Mesendoderm (in vitro differentiated cells): Measurements from ENCODE around the gene SSBP2.

Experiments
- DNase-seq: peaks from one replicate; pipeline ENCODE4 v3.0.0; 2013
- H2AK5ac ChIP-seq: 2 replicates; pipeline ENCODE4 v1.6.1; 2013; ENCODE audit warnings: low read length, inconsistent platforms
- H2BK120ac ChIP-seq: 2 replicates; pipeline ENCODE4 v1.6.1; 2013; ENCODE audit warnings: low read depth, mild to moderate bottlenecking, low read length, moderate library complexity, mixed read lengths
- H2BK15ac ChIP-seq: replicated peaks from 2 replicates; pipeline ENCODE4 v1.6.1; 2013; ENCODE audit warnings: low read depth, mild to moderate bottlenecking, moderate library complexity
- H2BK5ac ChIP-seq: 2 replicates; pipeline ENCODE4 v1.6.1; 2013; ENCODE audit warnings: low read length, inconsistent platforms
- H3K18ac ChIP-seq: 2 replicates; pipeline ENCODE4 v1.6.1; 2013; ENCODE audit warnings: mild to moderate bottlenecking, low read length, mixed read lengths
- H3K23ac ChIP-seq: one replicate; pipeline ENCODE4 v1.6.1; 2013; ENCODE audit warnings: low read length
- H3K27ac ChIP-seq: 2 replicates; pipeline ENCODE4 v1.5.1; 2013; ENCODE audit warnings: low read depth, mild to moderate bottlenecking, inconsistent platforms, low read length, moderate library complexity
- H3K27me3 ChIP-seq: 2 replicates; pipeline ENCODE4 v1.6.1; 2013; ENCODE audit warnings: low read length, control low read depth, mild to moderate bottlenecking, inconsistent platforms; ENCODE audit not compliant: insufficient read depth, poor library complexity
- H3K36me3 ChIP-seq: 2 replicates; pipeline ENCODE4 v1.6.1; 2013; ENCODE audit warnings: low read length, inconsistent platforms; ENCODE audit not compliant: control insufficient read depth, insufficient read depth
- H3K4ac ChIP-seq: one replicate; pipeline ENCODE4 v1.6.1; 2013; ENCODE audit warnings: low read depth, mild to moderate bottlenecking, low read length, moderate library complexity
- H3K4me1 ChIP-seq: 2 replicates; pipeline ENCODE4 v1.6.1; 2013; ENCODE audit warnings: low read depth, low read length, inconsistent platforms; ENCODE audit not compliant: control insufficient read depth
- H3K4me2 ChIP-seq: 2 replicates; pipeline ENCODE4 v1.6.1; 2013; ENCODE audit warnings: low read length
- H3K4me3 ChIP-seq: 2 replicates; pipeline ENCODE4 v1.5.1; 2013; ENCODE audit warnings: mild to moderate bottlenecking, low read length
- H3K56ac ChIP-seq: one replicate; pipeline ENCODE4 v1.6.1; 2013; ENCODE audit warnings: low read length
- H3K79me1 ChIP-seq: 2 replicates; pipeline ENCODE4 v1.6.1; 2013; ENCODE audit warnings: low read length, inconsistent platforms
- H3K79me2 ChIP-seq: 2 replicates; pipeline ENCODE4 v1.6.1; 2013; ENCODE audit warnings: mild to moderate bottlenecking, low read length; ENCODE audit not compliant: control insufficient read depth, insufficient read depth
- H3K9ac ChIP-seq: 2 replicates; pipeline ENCODE4 v1.6.1; 2013; ENCODE audit warnings: low read length, inconsistent platforms
- H4K5ac ChIP-seq: one replicate; pipeline ENCODE4 v1.6.1; 2013; ENCODE audit warnings: low read length
- H4K8ac ChIP-seq: one replicate; pipeline ENCODE4 v1.6.1; 2013; ENCODE audit warnings: low read depth, mild to moderate bottlenecking, control low read depth, low read length, moderate library complexity
- WGBS: extraction: QIAGEN DNeasy Blood & Tissue Kit; methylation state at CpG from one replicate; pipeline ENCODE4 v1.1.7; 2013; ENCODE audit warnings: low lambda C conversion rate, missing lambda C conversion rate; ENCODE audit not compliant: insufficient coverage; ENCODE audit errors: extremely low coverage; 5-methylcytosine and 5-hydroxymethylcytosine counted together

SSBP2 gene

DNA sequence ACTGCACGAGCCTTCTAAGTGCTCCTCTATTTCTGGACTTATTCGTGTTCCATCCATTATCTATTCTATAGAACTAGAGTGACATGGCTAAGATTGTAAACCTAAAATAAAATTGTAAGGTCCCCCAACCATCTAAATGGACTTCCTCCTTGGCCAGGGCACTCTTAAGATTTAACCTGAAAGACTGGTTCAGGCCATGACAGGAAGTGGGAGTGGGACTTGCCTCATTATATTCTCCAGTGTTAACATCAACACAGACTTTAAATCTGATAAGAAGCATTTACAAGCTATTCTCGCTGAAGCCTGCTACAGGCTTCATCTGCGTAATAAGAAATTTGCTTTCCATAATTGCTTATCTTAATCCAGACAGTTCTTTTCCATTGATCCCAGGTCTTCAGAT is 117.0 kb downstream of the SSBP2 start:
- Histone ChIP-seq H4K8ac (no peak overlapping the region), H4K5ac (no peak overlapping the region), H3K4me1 (peaks cover 6% of the 10 kb centered on the region), H2BK15ac (no peak overlapping the region), H2BK5ac (no peak overlapping the region), H3K23ac (no peak overlapping the region), H2AK5ac (no peak overlapping the region), H3K27ac (no peak overlapping the region), H2BK120ac (no peak overlapping the region), H3K79me1 (no peaks in the 10 kb centered on the region), H3K18ac (no peak overlapping the region), H3K4ac (no peak overlapping the region), H3K56ac (no peak overlapping the region), H3K4me3 (no peak overlapping the region), H3K4me2 (no peak overlapping the region), H3K36me3 (no peaks in the 10 kb centered on the region), H3K9ac (no peak overlapping the region), H3K27me3 (no peaks in the 10 kb centered on the region), H3K79me2 (no peaks in the 10 kb centered on the region)
- no CpG with 5 or more reads among the region's 4 CpGs for WGBS
- DNase-seq = peak; percentile 48

DNA sequence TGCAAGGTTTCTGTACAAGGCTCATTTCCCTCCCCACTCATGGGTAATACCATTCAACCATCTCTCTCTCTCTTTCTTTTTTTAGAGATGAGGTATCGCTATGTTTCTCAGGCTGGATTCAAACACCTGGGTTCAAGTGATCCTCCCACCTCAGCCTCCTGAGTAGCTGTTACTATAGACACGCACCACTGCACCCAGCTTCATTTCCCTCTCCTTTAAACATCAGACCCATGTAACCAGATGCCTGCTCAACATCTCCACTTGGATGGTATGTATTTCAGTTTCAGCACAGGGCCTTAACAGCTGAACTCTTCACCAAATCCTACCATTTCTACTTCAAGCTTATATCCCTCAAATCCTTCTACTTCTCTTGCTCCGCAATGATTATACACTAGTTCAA is 117.4 kb downstream of the SSBP2 start:
- Histone ChIP-seq H3K56ac (no peak overlapping the region), H3K4me3 (no peak overlapping the region), H3K79me2 (no peaks in the 10 kb centered on the region), H2AK5ac (no peak overlapping the region), H3K18ac (no peak overlapping the region), H3K4me1 (peaks cover 6% of the 10 kb centered on the region), H2BK15ac (no peak overlapping the region), H2BK5ac (peak overlapping the region; percentile 42), H3K4ac (no peak overlapping the region), H3K27me3 (no peaks in the 10 kb centered on the region), H4K5ac (no peak overlapping the region), H3K23ac (no peak overlapping the region), H3K36me3 (no peaks in the 10 kb centered on the region), H3K9ac (no peak overlapping the region), H4K8ac (no peak overlapping the region), H2BK120ac (no peak overlapping the region), H3K27ac (no peak overlapping the region), H3K79me1 (no peaks in the 10 kb centered on the region), H3K4me2 (no peak overlapping the region)
- no peak for DNase-seq
- WGBS = no CpG with 5 or more reads among the region's 3 CpGs

GRCh38 chr5:81632679-81633078 is 118.2 kb downstream of the SSBP2 start:
- no peak overlapping the region for H3K4me3 ChIP-seq
- H4K8ac ChIP-seq = no peak overlapping the region
- no peak overlapping the region for H3K27ac ChIP-seq
- H3K18ac ChIP-seq = no peak overlapping the region
- H2BK5ac ChIP-seq = no peak overlapping the region
- H3K4ac ChIP-seq = no peak overlapping the region
- no peak overlapping the region for H4K5ac ChIP-seq
- no peaks in the 10 kb centered on the region for H3K36me3 ChIP-seq
- DNase-seq = no peak
- H2BK120ac ChIP-seq = no peak overlapping the region
- H3K27me3 ChIP-seq = no peaks in the 10 kb centered on the region
- no peak overlapping the region for H3K4me2 ChIP-seq
- no peak overlapping the region for H3K23ac ChIP-seq
- H2BK15ac ChIP-seq = no peak overlapping the region
- H3K79me1 ChIP-seq = no peaks in the 10 kb centered on the region
- no peak overlapping the region for H2AK5ac ChIP-seq
- H3K79me2 ChIP-seq = no peaks in the 10 kb centered on the region
- H3K4me1 ChIP-seq = peaks cover 6% of the 10 kb centered on the region
- no peak overlapping the region for H3K56ac ChIP-seq
- H3K9ac ChIP-seq = no peak overlapping the region

- DNase-seq = no peak
- Histone ChIP-seq H2BK120ac (no peak overlapping the region), H3K36me3 (no peaks in the 10 kb centered on the region), H3K9ac (no peak overlapping the region), H3K18ac (no peak overlapping the region), H3K56ac (no peak overlapping the region), H4K8ac (no peak overlapping the region), H3K27me3 (no peaks in the 10 kb centered on the region), H3K4me2 (no peak overlapping the region), H3K4ac (no peak overlapping the region), H3K79me1 (no peaks in the 10 kb centered on the region), H3K4me3 (no peak overlapping the region), H3K27ac (no peak overlapping the region), H3K4me1 (peaks cover 6% of the 10 kb centered on the region), H2BK15ac (no peak overlapping the region), H3K23ac (no peak overlapping the region), H3K79me2 (no peaks in the 10 kb centered on the region), H4K5ac (no peak overlapping the region), H2AK5ac (no peak overlapping the region), H2BK5ac (no peak overlapping the region)
- WGBS = no CpG with 5 or more reads among the region's 1 CpG
These were observed 119.3 kb downstream of the SSBP2 start for GRCh38 chr5:81631621-81632020.

DNA sequence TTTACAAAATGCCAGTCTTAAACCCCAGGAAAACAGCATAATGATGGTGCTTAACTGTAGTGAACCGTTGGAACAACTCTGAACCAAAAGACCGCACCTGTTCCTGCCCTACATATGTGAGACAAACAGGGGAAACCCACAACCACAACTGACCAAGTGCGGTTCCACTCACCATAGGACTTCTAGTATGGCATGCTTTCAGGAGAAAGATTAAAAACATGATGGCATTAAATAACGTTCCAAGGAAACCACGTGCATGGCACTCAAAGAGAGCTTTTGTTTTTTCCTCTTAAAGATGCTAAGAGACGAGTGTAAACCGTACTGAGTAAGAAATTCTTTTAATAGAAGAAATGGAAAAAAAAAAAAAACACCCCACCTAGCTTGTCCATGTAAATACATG is 119.8 kb downstream of the SSBP2 start:
- H2BK15ac ChIP-seq = no peak overlapping the region
- H3K9ac ChIP-seq = no peak overlapping the region
- no peak overlapping the region for H3K27ac ChIP-seq
- H3K4me2 ChIP-seq = no peak overlapping the region
- H3K18ac ChIP-seq = no peak overlapping the region
- no peaks in the 10 kb centered on the region for H3K79me1 ChIP-seq
- H3K4me1 ChIP-seq = peaks cover 6% of the 10 kb centered on the region
- H2AK5ac ChIP-seq = no peak overlapping the region
- no peaks in the 10 kb centered on the region for H3K27me3 ChIP-seq
- DNase-seq = no peak
- no peaks in the 10 kb centered on the region for H3K79me2 ChIP-seq
- H4K5ac ChIP-seq = no peak overlapping the region
- WGBS = no CpG with 5 or more reads among the region's 7 CpGs
- no peak overlapping the region for H4K8ac ChIP-seq
- no peaks in the 10 kb centered on the region for H3K36me3 ChIP-seq
- H3K4me3 ChIP-seq = no peak overlapping the region
- no peak overlapping the region for H3K4ac ChIP-seq
- no peak overlapping the region for H2BK120ac ChIP-seq
- H3K56ac ChIP-seq = no peak overlapping the region
- H3K23ac ChIP-seq = no peak overlapping the region
- H2BK5ac ChIP-seq = no peak overlapping the region

DNA sequence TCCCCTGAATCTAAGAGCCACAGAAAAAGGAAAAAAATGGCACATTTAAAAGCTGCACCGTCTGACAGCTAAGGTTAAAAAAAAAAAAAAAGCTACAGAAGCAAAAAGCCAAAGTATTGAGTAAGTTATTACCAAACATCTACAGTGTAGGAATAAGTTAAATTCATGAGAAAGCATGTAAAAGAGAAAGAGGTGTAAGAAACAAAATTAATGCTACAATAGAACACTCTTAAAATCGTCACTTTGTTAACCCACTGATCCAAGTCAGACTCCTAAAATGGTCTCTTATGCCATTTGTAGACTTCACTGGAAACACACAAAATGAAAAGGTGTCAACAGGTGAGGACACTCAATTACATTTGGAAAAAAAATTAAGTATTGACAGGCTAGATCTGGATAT is 120.2 kb downstream of the SSBP2 start:
- Histone ChIP-seq H3K23ac (no peak overlapping the region), H3K4me1 (peaks cover 6% of the 10 kb centered on the region), H3K9ac (no peak overlapping the region), H3K4ac (no peak overlapping the region), H4K8ac (no peak overlapping the region), H2BK15ac (no peak overlapping the region), H3K27me3 (no peaks in the 10 kb centered on the region), H2BK5ac (no peak overlapping the region), H3K4me2 (no peak overlapping the region), H3K27ac (no peak overlapping the region), H3K18ac (no peak overlapping the region), H3K4me3 (no peak overlapping the region), H3K36me3 (no peaks in the 10 kb centered on the region), H3K79me1 (no peaks in the 10 kb centered on the region), H3K79me2 (no peaks in the 10 kb centered on the region), H2BK120ac (no peak overlapping the region), H4K5ac (no peak overlapping the region), H2AK5ac (no peak overlapping the region), H3K56ac (no peak overlapping the region)
- WGBS = no CpG with 5 or more reads among the region's 2 CpGs
- DNase-seq = no peak
